H9 (cell line): ENCODE measurements around the gene FAM174C. TPM values are rescaled to one million over a fixed set of nuclear protein-coding genes. Genes with fewer than 3 reads are reported as not detected.
"Not testable (repeated sequence)": the region's sequence is repeated elsewhere in the genome, so short reads cannot be mapped to it uniquely, and the experiment has no call there.

Source experiments
- DNase-seq: peaks from one replicate; pipeline ENCODE4 v3.0.0-alpha.2; 2017
- H2AFZ ChIP-seq: one replicate; pipeline ENCODE4 v1.6.1; 2013; ENCODE audit warnings: mild to moderate bottlenecking, low read length, control low read depth, moderate library complexity
- H2AK5ac ChIP-seq: 2 replicates; pipeline ENCODE4 v1.6.1; 2013; ENCODE audit warnings: low read length, control low read depth, mixed read lengths; ENCODE audit not compliant: insufficient read length
- H2BK120ac ChIP-seq: one replicate; pipeline ENCODE4 v1.6.1; 2013; ENCODE audit warnings: low read depth, mild to moderate bottlenecking, low read length, control low read depth, inconsistent platforms; ENCODE audit not compliant: poor library complexity, severe bottlenecking
- H2BK12ac ChIP-seq: 2 replicates; pipeline ENCODE4 v1.6.1; 2013; ENCODE audit warnings: low read length, control low read depth, mixed read lengths, low read depth; ENCODE audit not compliant: insufficient read length
- H2BK15ac ChIP-seq: 2 replicates; pipeline ENCODE4 v1.6.1; 2013; ENCODE audit warnings: low read depth, low read length, control low read depth
- H2BK20ac ChIP-seq: one replicate; pipeline ENCODE4 v1.6.1; 2013; ENCODE audit warnings: low read depth, mild to moderate bottlenecking, low read length, control low read depth, inconsistent platforms; ENCODE audit not compliant: poor library complexity, severe bottlenecking
- H2BK5ac ChIP-seq: 2 replicates; pipeline ENCODE4 v1.6.1; 2013; ENCODE audit warnings: low read length, control low read depth, mixed read lengths; ENCODE audit not compliant: insufficient read length
- H3K14ac ChIP-seq: 2 replicates; pipeline ENCODE4 v1.6.1; 2013; ENCODE audit warnings: low read length, control low read depth; ENCODE audit not compliant: insufficient read depth
- H3K18ac ChIP-seq: 2 replicates; pipeline ENCODE4 v1.6.1; 2013; ENCODE audit warnings: low read depth, mild to moderate bottlenecking, mixed read lengths, low read length, control low read depth; ENCODE audit not compliant: insufficient read length
- H3K23ac ChIP-seq: 2 replicates; pipeline ENCODE4 v1.6.1; 2013; ENCODE audit warnings: low read length, control low read depth, mixed read lengths, low read depth; ENCODE audit not compliant: insufficient read length
- H3K23me2 ChIP-seq: 2 replicates; pipeline ENCODE4 v1.6.1; 2013; ENCODE audit warnings: low read depth, mild to moderate bottlenecking, mixed read lengths, low read length, control low read depth; ENCODE audit not compliant: insufficient read length, poor library complexity, severe bottlenecking
- H3K27ac ChIP-seq: 2 replicates; pipeline ENCODE4 v1.5.1; 2013; ENCODE audit warnings: low read length, control low read depth, mixed read lengths, low read depth; ENCODE audit not compliant: insufficient read length
- H3K27me3 ChIP-seq: 2 replicates; pipeline ENCODE4 v1.6.1; 2013; ENCODE audit warnings: low read length, control low read depth, inconsistent platforms; ENCODE audit not compliant: insufficient read depth
- H3K4ac ChIP-seq: 2 replicates; pipeline ENCODE4 v1.6.1; 2013; ENCODE audit warnings: low read depth, mild to moderate bottlenecking, control low read depth, inconsistent platforms, low read length, moderate library complexity
- H3K4me1 ChIP-seq: 2 replicates; pipeline ENCODE4 v1.6.1; 2013; ENCODE audit warnings: low read length, control low read depth, inconsistent platforms; ENCODE audit not compliant: insufficient read depth
- H3K4me2 ChIP-seq: 2 replicates; pipeline ENCODE4 v1.6.1; 2013; ENCODE audit warnings: low read length, control low read depth, mixed read lengths; ENCODE audit not compliant: insufficient read length, insufficient read depth
- H3K56ac ChIP-seq: 2 replicates; pipeline ENCODE4 v1.6.1; 2013; ENCODE audit warnings: low read depth, mild to moderate bottlenecking, mixed read lengths, low read length, control low read depth; ENCODE audit not compliant: insufficient read length
- H3K79me1 ChIP-seq: 2 replicates; pipeline ENCODE4 v1.6.1; 2013; ENCODE audit warnings: low read depth, mild to moderate bottlenecking, moderate library complexity, low read length, control low read depth, inconsistent platforms; ENCODE audit not compliant: insufficient read depth, poor library complexity, severe bottlenecking
- H3K79me2 ChIP-seq: 2 replicates; pipeline ENCODE4 v1.6.1; 2013; ENCODE audit warnings: low read length, control low read depth, inconsistent platforms; ENCODE audit not compliant: insufficient read depth
- H3K9ac ChIP-seq: 2 replicates; pipeline ENCODE4 v1.6.1; 2013; ENCODE audit warnings: low read length, control low read depth, mixed read lengths; ENCODE audit not compliant: insufficient read length; ENCODE audit errors: extremely low read depth
- H3K9me3 ChIP-seq: one replicate; pipeline ENCODE4 v1.6.1; 2013; ENCODE audit warnings: low read depth, low read length, inconsistent platforms; ENCODE audit not compliant: control insufficient read depth
- H3T11ph ChIP-seq: one replicate; pipeline ENCODE4 v1.6.1; 2013; ENCODE audit warnings: mild to moderate bottlenecking, low read length, control low read depth, inconsistent platforms
- H4K20me1 ChIP-seq: one replicate; pipeline ENCODE4 v1.6.1; 2013; ENCODE audit not compliant: control insufficient read depth, insufficient read length, insufficient read depth
- H4K5ac ChIP-seq: 2 replicates; pipeline ENCODE4 v1.6.1; 2013; ENCODE audit warnings: low read depth, mild to moderate bottlenecking, mixed read lengths, low read length, control low read depth; ENCODE audit not compliant: insufficient read length
- H4K8ac ChIP-seq: replicated peaks from 2 replicates; pipeline ENCODE4 v1.6.1; 2013; ENCODE audit warnings: low read length, control low read depth, mixed read lengths, low read depth; ENCODE audit not compliant: insufficient read length
- H4K91ac ChIP-seq: 2 replicates; pipeline ENCODE4 v1.6.1; 2013; ENCODE audit warnings: low read depth, mild to moderate bottlenecking, moderate library complexity, mixed read lengths, low read length, control low read depth; ENCODE audit not compliant: insufficient read length
- H3K27ac Mint-ChIP-seq, 3 experiments: 2 replicates in 2 of 3; 3 replicates in 1 of 3; pipeline ENCODE4 v1.8.0; 2020 to 2021; ENCODE audit warnings: mixed read lengths in 3 of 3, mild to moderate bottlenecking in 1 of 3, moderate library complexity in 1 of 3
- H3K27me3 Mint-ChIP-seq: 2 replicates; pipeline ENCODE4 v1.8.0; 2021; ENCODE audit warnings: low read depth, mild to moderate bottlenecking, moderate library complexity, mixed read lengths
- H3K36me3 Mint-ChIP-seq, 3 experiments: 2 replicates in 2 of 3; 3 replicates in 1 of 3; pipeline ENCODE4 v1.8.0; 2020 to 2021; ENCODE audit warnings: low read depth in 3 of 3, mixed read lengths in 3 of 3; ENCODE audit not compliant: insufficient read depth in 1 of 3
- H3K4me1 Mint-ChIP-seq, 2 experiments: 2 replicates each; pipeline ENCODE4 v1.8.0; 2020; ENCODE audit warnings: mixed read lengths in 2 of 2
- H3K4me3 Mint-ChIP-seq, 2 experiments: 2 replicates in 1 of 2; 3 replicates in 1 of 2; pipeline ENCODE4 v1.8.0; 2020 to 2021; ENCODE audit warnings: mild to moderate bottlenecking in 2 of 2, mixed read lengths in 2 of 2, moderate library complexity in 1 of 2
- H3K9me3 Mint-ChIP-seq, 2 experiments: 2 replicates in 1 of 2; 3 replicates in 1 of 2; pipeline ENCODE4 v1.8.0; 2020; ENCODE audit warnings: mild to moderate bottlenecking in 2 of 2, mixed read lengths in 2 of 2, moderate library complexity in 1 of 2
- CTCF ChIP-seq: fragments of 200-600 bp; sonication (generic); conservative IDR thresholded peaks from 3 replicates; pipeline ENCODE4 v1.8.0; 2021; ENCODE audit warnings: antibody characterized with exemption, mild to moderate bottlenecking
- WGBS: extraction: QIAGEN DNeasy Blood & Tissue Kit; methylation state at CpG from one replicate; pipeline ENCODE4 v1.1.7; 2013; ENCODE audit warnings: missing lambda C conversion rate, low lambda C conversion rate, mixed read lengths; ENCODE audit not compliant: insufficient read length; ENCODE audit errors: extremely low coverage; 5-methylcytosine and 5-hydroxymethylcytosine counted together
- total RNA-seq: library from RNA; stranded (reverse); gene quantifications from 2 replicates; pipeline ENCODE4 v1.2.1, GENCODE V29; 2021

FAM174C gene
- total RNA-seq, 1 experiment from 2014 or later = 63.0 TPM

GRCh38 chr19:1318678-1319471 is 43.5 kb downstream of the FAM174C start:
- H3K27me3 Mint-ChIP-seq = peaks cover 33% of the 10 kb centered on the region
- no peak for DNase-seq
- H3K23ac ChIP-seq = no peak overlapping the region

GRCh38 chr19:1320282-1320650 is 44.9 kb downstream of the FAM174C start:
- H4K8ac ChIP-seq, H2BK12ac ChIP-seq, H2AFZ ChIP-seq, H3K18ac ChIP-seq, H3K9me3 ChIP-seq, H3K23me2 ChIP-seq, H3K23ac ChIP-seq, DNase-seq, H2BK5ac ChIP-seq, H3K79me2 ChIP-seq, H3K27ac ChIP-seq, H4K20me1 ChIP-seq, H3K4me1 ChIP-seq, H3K56ac ChIP-seq, H3K4ac ChIP-seq, H3K9ac ChIP-seq, H3K36me3 Mint-ChIP-seq, H2BK120ac ChIP-seq, H3K4me1 Mint-ChIP-seq, H4K5ac ChIP-seq, H2BK20ac ChIP-seq, H4K91ac ChIP-seq, H3K4me3 Mint-ChIP-seq, H2AK5ac ChIP-seq, H3K14ac ChIP-seq, H3T11ph ChIP-seq, H3K27me3 ChIP-seq, H3K79me1 ChIP-seq, H3K9me3 Mint-ChIP-seq, H3K4me2 ChIP-seq, H3K27ac Mint-ChIP-seq, H2BK15ac ChIP-seq: not testable (repeated sequence)
- WGBS = no CpG with 5 or more reads among the region's 3 CpGs
- peaks cover 27% of the 10 kb centered on the region for H3K27me3 Mint-ChIP-seq

More at GRCh38 chr19:1318678-1319471, 43.5 kb downstream of the FAM174C start:
- H3K9me3 ChIP-seq = no peaks in the 10 kb centered on the region
- Mint-ChIP-seq H3K9me3 (no peaks in the 10 kb centered on the region; a peak in 1 of 5 replicates), H3K36me3 (no peaks in the 10 kb centered on the region), H3K4me3 (no peak overlapping the region), H3K27ac (no peak overlapping the region), H3K4me1 (no peaks in the 10 kb centered on the region; a peak in 1 of 4 replicates)
- no peak overlapping the region for H2BK12ac ChIP-seq
- no peaks in the 10 kb centered on the region for H4K20me1 ChIP-seq
- no peak overlapping the region for H2BK20ac ChIP-seq
- H2BK5ac ChIP-seq = no peak overlapping the region
- H3K4me1 ChIP-seq = no peaks in the 10 kb centered on the region
- H3K4ac ChIP-seq = no peak overlapping the region
- peak; percentile 18; the same call in 1 of the 3 replicates for TF ChIP-seq CTCF
- H3K18ac ChIP-seq = no peak overlapping the region
- no peak overlapping the region for H3K14ac ChIP-seq
- no peak overlapping the region for H3K4me2 ChIP-seq
- H4K5ac ChIP-seq = no peak overlapping the region
- H4K91ac ChIP-seq = no peak overlapping the region
- H4K8ac ChIP-seq = no peak overlapping the region
- H3K79me2 ChIP-seq = no peaks in the 10 kb centered on the region
- no peak overlapping the region for H2BK120ac ChIP-seq
- no peak overlapping the region for H3K56ac ChIP-seq
- no peak overlapping the region for H2BK15ac ChIP-seq
- peaks cover 5% of the 10 kb centered on the region for H3K23me2 ChIP-seq
- no peak overlapping the region for H2AFZ ChIP-seq
- H2AK5ac ChIP-seq = no peak overlapping the region
- H3K27ac ChIP-seq = no peak overlapping the region
- no peaks in the 10 kb centered on the region for H3K27me3 ChIP-seq
- WGBS = no CpG with 5 or more reads among the region's 46 CpGs
- H3T11ph ChIP-seq = no peak overlapping the region
- no peak overlapping the region for H3K9ac ChIP-seq
- H3K79me1 ChIP-seq = no peaks in the 10 kb centered on the region
